ENCODE measurements around the gene CDK16. TPM values are rescaled to one million over a fixed set of nuclear protein-coding genes. Genes with fewer than 3 reads are reported as not detected.

CDK16 gene
- total and polyA plus RNA-seq, 2 donors (not counting 3 experiments of a cell fraction or from before 2014, with no cell fraction given) = 99.9 to 149 TPM

- Histone ChIP-seq H3K27me3 (ENCODE audit: control insufficient read depth in 2 of 2, insufficient read depth in 2 of 2, low read length in 2 of 2) (no peaks in the 10 kb centered on the region), H3K4me3 (replicated peaks in 1 of 3; ENCODE audit: insufficient read depth in 1 of 3, low read depth in 1 of 3, low read length in 3 of 3) (no peak overlapping the region), H3K79me2 (ENCODE audit: control insufficient read depth, insufficient read depth, low read length) (no peaks in the 10 kb centered on the region), H3K4me1 (ENCODE audit: control insufficient read depth, extremely low read depth, insufficient read depth, low read length) (no peaks in the 10 kb centered on the region), H4K20me1 (replicated peaks; ENCODE audit: control insufficient read depth, extremely low read depth, insufficient read depth, low read length) (no peaks in the 10 kb centered on the region), H3K4me2 (ENCODE audit: insufficient read depth, low read length) (no peak overlapping the region), H3K27ac (ENCODE audit: insufficient read depth, low read depth, low read length) (no peak overlapping the region), H3K36me3 (ENCODE audit: control insufficient read depth in 2 of 2, extremely low read depth in 1 of 2, insufficient read depth in 2 of 2, low read length in 2 of 2) (peaks cover 0 to 51% of the 10 kb centered on the region in 2 experiments), H3K9ac (replicated peaks; ENCODE audit: extremely low read depth, insufficient read depth, low read length) (no peak overlapping the region), H2AFZ (ENCODE audit: low read depth, low read length) (no peak overlapping the region), H3K9me3 (replicated peaks; ENCODE audit: control insufficient read depth, insufficient read depth, low read length) (no peaks in the 10 kb centered on the region), H3K9me1 (replicated peaks; ENCODE audit: control insufficient read depth, extremely low read depth, insufficient read depth, low read length) (no peaks in the 10 kb centered on the region)
- BruUV-seq (replicated peaks) = no TSS peak
- intact Hi-C loops (cut with micrococcal nuclease) (no loop called here), dilution Hi-C loops (cut with MboI; ENCODE audit: extremely low pct_ligation_motif_present, low sequenced_read_pairs) (no loop called here)
- FAIRE-seq (no peak), DNase-seq (ENCODE audit: low read depth, low spot score) (no peak)
- TF ChIP-seq CTCF (IDR thresholded peaks at IDR 0.05; ENCODE audit: extremely low read depth in 1 of 2, insufficient read depth in 1 of 2, low read depth in 1 of 2, low read length in 2 of 2) (no peak), MAX (IDR thresholded peaks at IDR 0.05; ENCODE audit: insufficient read depth, insufficient read length) (no peak), EZH2 (IDR thresholded peaks at IDR 0.05; ENCODE audit: borderline replicate concordance, low read depth, low read length, severe bottlenecking) (no peak), MYC (IDR thresholded peaks at IDR 0.05; ENCODE audit: low read depth, low read length) (no peak)
- ChIA-PET POLR2A (no interaction called here), CTCF (no interaction called here)
Measured at GRCh38 chrX:47177079-47177478, 41.4 kb upstream of the CDK16 start.

GRCh38 chrX:47178337-47178736 lies 40.1 kb upstream of the CDK16 start:
- dilution Hi-C loops (cut with MboI; ENCODE audit: extremely low pct_ligation_motif_present, low sequenced_read_pairs) = no loop called here
- Histone ChIP-seq H4K20me1 (replicated peaks; ENCODE audit: control insufficient read depth, extremely low read depth, insufficient read depth, low read length) (no peaks in the 10 kb centered on the region), H3K4me3 (replicated peaks in 1 of 3; ENCODE audit: insufficient read depth in 1 of 3, low read depth in 1 of 3, low read length in 3 of 3) (no peak overlapping the region), H3K9me3 (replicated peaks; ENCODE audit: control insufficient read depth, insufficient read depth, low read length) (no peaks in the 10 kb centered on the region), H3K4me1 (ENCODE audit: control insufficient read depth, extremely low read depth, insufficient read depth, low read length) (no peaks in the 10 kb centered on the region), H3K27me3 (ENCODE audit: control insufficient read depth in 2 of 2, insufficient read depth in 2 of 2, low read length in 2 of 2) (no peaks in the 10 kb centered on the region), H3K79me2 (ENCODE audit: control insufficient read depth, insufficient read depth, low read length) (no peaks in the 10 kb centered on the region), H3K9ac (replicated peaks; ENCODE audit: extremely low read depth, insufficient read depth, low read length) (no peak overlapping the region), H2AFZ (ENCODE audit: low read depth, low read length) (no peak overlapping the region), H3K4me2 (ENCODE audit: insufficient read depth, low read length) (no peak overlapping the region), H3K27ac (ENCODE audit: insufficient read depth, low read depth, low read length) (no peak overlapping the region), H3K36me3 (ENCODE audit: control insufficient read depth in 2 of 2, extremely low read depth in 1 of 2, insufficient read depth in 2 of 2, low read length in 2 of 2) (peaks cover 0 to 46% of the 10 kb centered on the region in 2 experiments), H3K9me1 (replicated peaks; ENCODE audit: control insufficient read depth, extremely low read depth, insufficient read depth, low read length) (no peaks in the 10 kb centered on the region)
- ChIA-PET CTCF (no interaction called here), POLR2A (no interaction called here)
- FAIRE-seq (no peak), DNase-seq (ENCODE audit: low read depth, low spot score) (no peak)
- no TSS peak for BruUV-seq (replicated peaks)
- intact Hi-C loops (cut with micrococcal nuclease) = no loop called here
- no peak for TF ChIP-seq GATA2 (IDR thresholded peaks at IDR 0.05; ENCODE audit: insufficient read depth, insufficient read length, low read depth, low read length)
- no peak for TF ChIP-seq CTCF (IDR thresholded peaks at IDR 0.05; ENCODE audit: extremely low read depth in 1 of 2, insufficient read depth in 1 of 2, low read depth in 1 of 2, low read length in 2 of 2)
- no peak for TF ChIP-seq EZH2 (IDR thresholded peaks at IDR 0.05; ENCODE audit: borderline replicate concordance, low read depth, low read length, severe bottlenecking)
- no peak for TF ChIP-seq FOS (IDR thresholded peaks at IDR 0.05; ENCODE audit: borderline replicate concordance, insufficient read depth, low read length)
- no peak for TF ChIP-seq JUN (IDR thresholded peaks at IDR 0.05; ENCODE audit: borderline replicate concordance, insufficient read depth, insufficient read length, low read depth)
- no peak for TF ChIP-seq POLR2AphosphoS5 (IDR thresholded peaks at IDR 0.05; ENCODE audit: insufficient read depth, low read depth, low read length)
- TF ChIP-seq POLR2A (IDR thresholded peaks at IDR 0.05; ENCODE audit: low read depth, low read length) = no peak
- TF ChIP-seq MAX (IDR thresholded peaks at IDR 0.05; ENCODE audit: insufficient read depth, insufficient read length) = no peak
- TF ChIP-seq MYC (IDR thresholded peaks at IDR 0.05; ENCODE audit: low read depth, low read length) = no peak

Measured in endothelial cell of umbilical vein (primary cell).